LoVo (cell line): ENCODE measurements around the gene EPYC.

Experiments used
- DNase-seq: peaks from one replicate; pipeline ENCODE4 v3.0.0-alpha.2; 2016; ENCODE audit warnings: low spot score

The EPYC gene, protein sequence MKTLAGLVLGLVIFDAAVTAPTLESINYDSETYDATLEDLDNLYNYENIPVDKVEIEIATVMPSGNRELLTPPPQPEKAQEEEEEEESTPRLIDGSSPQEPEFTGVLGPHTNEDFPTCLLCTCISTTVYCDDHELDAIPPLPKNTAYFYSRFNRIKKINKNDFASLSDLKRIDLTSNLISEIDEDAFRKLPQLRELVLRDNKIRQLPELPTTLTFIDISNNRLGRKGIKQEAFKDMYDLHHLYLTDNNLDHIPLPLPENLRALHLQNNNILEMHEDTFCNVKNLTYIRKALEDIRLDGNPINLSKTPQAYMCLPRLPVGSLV

DNA sequence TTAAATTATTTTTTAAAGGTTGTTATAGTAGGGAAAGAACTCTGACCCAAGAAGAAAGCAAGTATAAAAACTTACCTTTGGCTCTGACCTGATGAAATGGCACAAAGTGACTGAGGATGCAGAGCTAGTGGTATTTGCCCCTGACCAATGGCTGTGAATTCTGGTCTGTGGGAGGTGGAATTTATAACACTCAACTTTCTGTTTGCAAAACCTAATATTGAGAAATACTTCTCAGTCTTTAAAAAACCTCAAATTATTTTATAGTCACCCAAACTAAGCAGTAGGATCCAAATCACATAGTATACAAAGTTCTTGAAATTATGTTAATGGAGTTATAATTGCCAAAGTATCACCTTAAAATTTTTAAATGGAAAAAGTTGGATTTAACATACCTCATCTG lies at the start of gene EPYC:
Gene EPYC (minus strand): TSS at position 101 of the 400 bp plus-strand sequence. CDS start 2,407 bp downstream, outside the sequence.
- DNase-seq = no peak

DNA sequence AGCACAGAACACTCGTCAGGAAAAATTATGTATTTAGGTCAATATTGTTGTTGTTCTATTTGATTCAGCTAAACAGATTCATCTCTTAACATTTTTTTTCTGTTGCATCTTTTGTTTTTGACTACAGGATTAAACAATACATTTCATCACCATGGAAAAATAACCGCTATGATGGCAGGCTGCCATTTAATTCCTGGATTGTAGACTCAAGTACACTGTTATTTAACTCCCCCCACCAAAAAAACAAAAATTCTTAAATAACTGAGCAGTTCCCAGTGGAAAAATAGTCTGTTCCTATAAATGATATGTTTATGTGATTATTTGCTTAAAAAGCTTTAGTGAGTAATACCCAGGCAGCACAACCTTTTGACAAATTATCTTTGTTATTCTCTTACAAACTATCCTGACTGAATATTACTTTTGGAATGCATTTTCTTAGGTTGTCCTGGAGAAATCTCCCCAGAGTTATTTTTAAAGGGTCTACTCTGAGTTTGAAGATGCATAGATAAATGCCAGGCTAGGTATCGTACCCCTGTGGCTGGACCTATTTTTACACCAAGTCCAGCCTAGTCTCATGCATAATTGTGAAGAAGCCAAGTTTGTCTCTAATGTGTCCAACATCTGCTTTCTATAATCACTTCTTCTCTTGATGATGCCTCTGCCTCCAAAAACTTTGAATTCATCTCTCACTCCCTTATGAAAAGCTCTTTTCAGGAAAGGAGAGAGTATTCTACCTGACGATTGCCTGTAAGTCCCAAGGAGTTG lies 49.4 kb upstream of the EPYC start:
- DNase-seq = no peak

GRCh38 chr12:91052026-91052425 lies 47.3 kb upstream of the EPYC start:
- DNase-seq = no peak

- DNase-seq = no peak
Observed at GRCh38 chr12:91044586-91044985, 39.8 kb upstream of the EPYC start.

DNA sequence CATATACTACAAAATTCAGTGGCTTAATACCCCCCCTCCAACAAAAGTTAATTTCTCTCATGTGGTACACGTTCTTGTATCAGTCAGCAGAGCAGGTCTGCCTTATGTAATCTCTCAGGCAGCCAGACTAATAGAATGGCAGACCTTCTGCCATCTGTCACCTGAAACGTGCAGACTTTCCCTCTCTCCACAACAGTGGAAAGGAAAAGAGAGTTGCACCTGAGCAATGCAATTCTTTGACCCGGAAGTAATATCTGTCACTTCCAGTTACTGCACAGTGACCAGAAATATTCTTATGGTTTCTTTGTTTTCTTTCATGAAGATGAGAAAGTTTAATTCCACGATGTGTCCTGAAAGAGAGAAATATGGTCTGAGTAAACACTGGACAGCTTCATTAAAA lies 38.6 kb upstream of the EPYC start:
- DNase-seq = no peak

- no peak for DNase-seq
Observed at GRCh38 chr12:91040096-91040755, 35.5 kb upstream of the EPYC start.

- DNase-seq = no peak
Observed at GRCh38 chr12:91037276-91037675, 32.5 kb upstream of the EPYC start.

DNA sequence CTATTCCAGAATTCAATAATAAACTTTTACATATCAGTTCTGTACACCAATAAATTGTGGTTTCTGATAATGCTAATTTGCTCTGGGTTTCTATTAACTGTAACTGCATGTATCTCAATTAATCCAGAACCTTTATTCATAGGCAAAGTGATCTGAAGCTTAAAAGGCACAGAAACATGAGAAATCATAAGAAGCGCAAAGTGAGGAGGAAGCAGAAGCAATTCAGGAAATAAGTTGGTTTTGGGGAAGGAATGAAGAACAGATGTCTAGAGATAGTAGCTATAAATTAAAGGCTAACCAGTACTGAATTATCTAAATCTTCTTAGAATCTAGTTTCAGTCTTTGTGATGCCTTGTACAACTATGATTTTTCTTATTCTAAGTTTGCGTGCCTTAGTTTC lies 28.5 kb upstream of the EPYC start:
- no peak for DNase-seq

GRCh38 chr12:91023326-91024004 lies 18.7 kb upstream of the EPYC start:
- no peak for DNase-seq

GRCh38 chr12:91021076-91021475 lies 16.3 kb upstream of the EPYC start:
- DNase-seq = no peak

DNA sequence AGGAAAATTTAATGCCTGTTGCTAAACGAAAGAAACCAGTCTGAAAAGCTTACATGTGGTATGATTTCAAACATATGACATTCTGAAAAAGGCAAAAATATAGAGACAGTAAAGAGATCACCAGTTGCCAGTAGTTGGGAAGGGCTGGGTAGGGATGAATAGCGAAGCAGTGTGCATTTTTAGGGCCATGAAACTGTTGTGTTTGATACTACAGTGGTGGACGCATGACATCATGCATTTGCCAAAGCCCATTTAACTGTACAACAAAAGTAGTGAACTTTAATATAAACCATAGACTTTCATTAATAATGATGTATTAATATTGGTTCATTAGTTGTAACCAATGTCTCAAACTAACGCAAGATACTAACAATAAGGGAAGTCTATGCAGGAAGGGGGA lies 14.7 kb upstream of the EPYC start:
- DNase-seq = no peak

DNA sequence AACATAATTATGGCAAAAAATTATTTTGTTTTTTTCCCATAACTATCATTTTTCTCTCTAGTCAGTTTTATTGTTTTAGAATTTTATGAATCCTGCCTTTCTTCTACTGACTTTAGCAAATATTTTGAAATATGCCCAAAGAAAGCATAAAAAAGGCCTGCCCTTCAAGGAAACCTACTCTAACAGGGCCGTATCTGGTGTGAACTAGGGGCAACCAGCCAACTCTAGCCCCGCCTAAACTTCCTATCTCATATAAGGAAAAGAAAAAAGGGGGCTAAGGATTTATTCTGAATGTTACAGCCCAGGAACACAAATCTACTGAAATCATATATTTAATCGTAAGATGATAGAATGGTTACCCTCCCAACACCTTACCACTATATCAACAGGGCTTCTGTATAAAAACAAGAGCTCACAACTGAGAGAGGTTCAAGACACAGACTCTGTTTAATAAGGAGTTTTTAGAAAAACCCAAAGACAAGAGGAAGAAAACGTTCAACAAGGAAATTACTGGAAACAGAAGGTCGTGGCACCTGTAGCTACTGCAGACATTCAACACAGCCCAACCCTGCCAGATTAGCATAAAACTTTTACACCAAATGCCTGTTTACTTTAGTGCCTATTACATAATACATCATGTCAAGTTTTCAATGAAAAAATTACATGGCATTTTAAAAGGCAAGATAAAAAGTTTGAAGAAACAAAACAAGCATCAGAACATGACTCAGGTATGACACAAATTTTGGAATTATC lies 12.9 kb upstream of the EPYC start:
- no peak for DNase-seq

- DNase-seq = no peak
Observed at GRCh38 chr12:91017043-91017442, 12.3 kb upstream of the EPYC start.

DNA sequence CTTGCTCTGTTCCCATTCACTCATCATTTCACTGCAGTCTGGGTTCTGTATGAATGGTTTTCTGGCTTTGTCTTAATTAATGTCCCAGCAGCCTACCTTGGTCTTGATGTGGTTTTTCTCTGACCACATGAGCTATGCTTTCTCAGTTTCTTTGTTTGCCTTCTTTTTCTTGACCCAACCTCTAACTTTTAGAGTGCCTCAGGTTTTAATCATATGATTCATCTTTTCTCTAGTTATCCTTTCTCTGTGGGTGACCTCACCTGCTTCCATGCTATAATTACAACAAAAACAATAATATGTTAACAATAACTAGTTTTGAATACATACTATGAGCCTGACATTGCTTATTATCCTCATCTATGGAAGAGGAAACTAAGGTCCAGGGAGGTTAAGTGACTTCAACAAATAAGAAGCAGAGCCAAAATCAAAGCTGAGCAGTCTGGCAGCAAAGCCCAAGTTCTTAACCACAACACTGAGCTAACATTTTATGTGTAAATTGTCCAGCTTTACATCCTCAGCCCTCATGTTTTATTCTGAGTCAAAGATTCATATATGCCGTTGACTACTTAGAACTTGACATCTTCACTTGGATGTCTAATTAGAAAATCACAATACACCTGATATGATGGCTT lies 4.7 kb upstream of the EPYC start:
- DNase-seq = peak; percentile 37

DNA sequence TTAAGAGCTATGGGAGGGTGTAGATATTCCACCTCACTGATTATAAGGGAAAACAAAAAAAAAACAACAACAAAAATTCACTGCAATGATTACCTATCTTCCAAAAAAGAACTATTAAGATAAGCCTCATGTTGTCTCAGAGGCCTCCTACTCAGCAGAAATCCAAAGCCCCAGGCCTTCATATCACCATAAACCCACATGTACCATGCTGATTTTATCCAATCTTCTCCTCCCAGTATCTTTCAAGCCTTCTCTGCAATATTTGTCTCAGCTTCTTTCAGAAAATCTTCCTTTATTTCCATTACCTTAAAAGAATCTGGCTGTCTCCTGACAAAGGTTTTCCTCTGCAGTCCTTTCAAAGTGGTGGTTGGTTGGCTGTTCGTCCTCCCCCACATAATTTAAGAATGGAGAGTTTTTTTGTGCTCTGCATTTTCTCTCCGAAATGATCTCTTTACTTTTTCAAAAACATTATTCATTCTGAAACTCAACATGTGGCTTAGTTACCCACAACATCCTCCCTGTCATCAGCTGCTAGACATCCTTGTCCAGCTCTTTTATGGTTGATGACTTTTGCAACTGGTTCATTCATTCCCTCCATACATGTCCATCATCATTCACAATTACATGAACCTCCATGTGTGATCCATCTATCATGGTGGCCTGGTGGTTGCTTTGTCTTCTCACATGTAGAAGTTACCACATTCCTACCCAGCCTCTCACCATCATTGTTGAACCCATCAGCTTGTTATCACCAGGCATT lies 2.9 kb upstream of the EPYC start:
- DNase-seq = no peak

GRCh38 chr12:91003737-91004136 lies 1.0 kb downstream of the EPYC start:
- no peak for DNase-seq

- DNase-seq = no peak
Observed at GRCh38 chr12:91001306-91001705, 3.5 kb downstream of the EPYC start.

DNA sequence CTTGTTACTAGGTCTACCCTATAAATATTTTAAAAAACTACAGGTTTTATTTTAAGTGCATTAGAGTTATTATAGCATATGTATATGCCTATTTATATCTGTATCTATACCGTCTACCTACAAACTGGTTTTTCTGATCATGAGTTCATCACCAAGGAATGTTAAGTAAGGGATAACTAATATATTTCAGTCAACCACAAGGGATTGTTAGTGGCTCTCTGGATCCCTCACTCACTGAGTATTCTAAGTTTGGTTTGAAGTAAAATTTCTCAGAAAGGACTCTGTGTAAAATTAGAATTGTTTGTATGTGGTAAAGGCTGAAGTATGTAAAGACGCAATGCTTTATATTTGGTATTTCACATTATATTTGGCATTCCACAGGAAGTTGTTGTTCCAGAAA lies 4.8 kb downstream of the EPYC start:
- DNase-seq = no peak

DNA sequence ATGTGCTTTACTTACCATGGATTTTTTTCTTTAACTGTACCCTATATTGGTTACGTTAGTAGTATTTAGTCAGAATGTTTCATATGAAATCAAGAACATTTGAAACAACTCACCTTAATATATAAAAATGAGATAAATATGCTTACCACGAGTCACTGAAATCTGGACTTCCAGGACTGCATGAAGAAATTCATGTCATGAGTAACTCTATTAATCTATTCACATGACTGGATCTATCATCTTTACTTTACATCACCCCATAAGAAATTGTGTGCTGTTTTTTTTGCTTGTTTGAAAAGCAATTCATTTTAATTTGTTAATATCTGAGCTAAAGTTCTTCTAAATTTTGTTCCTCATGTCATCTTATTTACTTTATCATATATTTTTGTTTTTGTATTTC lies 5.2 kb downstream of the EPYC start:
- DNase-seq = no peak

DNA sequence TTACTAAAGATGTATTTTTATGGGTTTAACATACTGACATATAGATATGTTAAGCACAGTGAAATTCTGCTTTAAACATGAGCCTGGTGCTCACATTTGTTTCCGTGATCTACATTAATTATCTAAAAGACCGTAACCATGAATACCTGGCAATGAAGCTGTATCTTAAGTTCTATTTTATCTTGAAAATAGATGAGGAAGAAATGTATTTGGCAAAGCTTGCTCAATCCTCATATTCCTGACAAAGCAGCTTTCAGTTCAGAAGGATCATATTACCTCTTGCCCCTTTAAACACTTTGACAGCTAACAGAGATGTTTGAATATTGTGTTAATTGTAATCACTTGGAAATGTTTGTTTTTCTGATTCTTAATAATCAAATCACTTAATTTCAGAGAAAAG lies 9.8 kb downstream of the EPYC start:
- no peak for DNase-seq
